Stimulated activated CD4-positive, alpha-beta T cell treated with anti-CD3 and anti-CD28 coated beads, Interleukin-15, amount 100 ng/mL, for 1 hour (primary cell): ENCODE measurements around the gene TRMT61A.

Experiments used
- DNase-seq, 2 donors: peaks; one replicate each; pipeline ENCODE4 v3.0.0-alpha.2; 2020; ENCODE audit warnings: low read depth in 1 of 2, low spot score in 1 of 2

Gene TRMT61A

GRCh38 chr14:103533999-103534575, 5.1 kb downstream of the TRMT61A start:
- DNase-seq, result no peak

- no peak for DNase-seq
Observed at GRCh38 chr14:103534576-103535061, 5.6 kb downstream of the TRMT61A start.

- no peak for DNase-seq
Observed at GRCh38 chr14:103535081-103535890, 6.3 kb downstream of the TRMT61A start.

GRCh38 chr14:103535891-103536565, 7.0 kb downstream of the TRMT61A start:
- no peak for DNase-seq

GRCh38 chr14:103536693-103537092, 7.7 kb downstream of the TRMT61A start:
- DNase-seq, result no peak

GRCh38 chr14:103537175-103537990, 8.4 kb downstream of the TRMT61A start:
- DNase-seq, result no peak

GRCh38 chr14:103538291-103539055, 9.5 kb downstream of the TRMT61A start:
- DNase-seq, result no peak

- DNase-seq, result no peak
Observed at GRCh38 chr14:103539056-103539825, 10.2 kb downstream of the TRMT61A start.

GRCh38 chr14:103540821-103541708, 12.1 kb downstream of the TRMT61A start:
- DNase-seq, result no peak

- no peak for DNase-seq
Observed at GRCh38 chr14:103541709-103542604, 13.0 kb downstream of the TRMT61A start.

- no peak for DNase-seq
Observed at GRCh38 chr14:103542605-103543088, 13.7 kb downstream of the TRMT61A start.

GRCh38 chr14:103543140-103543539, 14.1 kb downstream of the TRMT61A start:
- no peak for DNase-seq

GRCh38 chr14:103543721-103544387, 14.9 kb downstream of the TRMT61A start:
- no peak for DNase-seq

- DNase-seq, result no peak
Observed at GRCh38 chr14:103544388-103545218, 15.6 kb downstream of the TRMT61A start.

- DNase-seq, result no peak
Observed at GRCh38 chr14:103545219-103545914, 16.4 kb downstream of the TRMT61A start.
